Measurements from ENCODE around the gene HAL. TPM values are rescaled to one million over a fixed set of nuclear protein-coding genes. Genes with fewer than 3 reads are reported as not detected.

Gene HAL
- total and polyA plus RNA-seq, 2 of the 13 experiments (the other 11 are each of a cell fraction or from before 2014, with no cell fraction given), result 0.89 to 37.8 TPM

GRCh38 chr12:95943330-95943842 lies 52.8 kb downstream of the HAL start, which contains the start of gene AMDHD1 (continued):
- peak; percentile 87; the same call in 1 of the 2 replicates for TF ChIP-seq SALL2 (CRISPR knock-in tag; IDR thresholded peaks at IDR 0.05)
- peak; percentile 31; the same call in 1 of the 2 replicates for TF ChIP-seq HOXA3 (CRISPR knock-in tag; IDR thresholded peaks at IDR 0.05)
- TF ChIP-seq ZNF20 (CRISPR knock-in tag; IDR thresholded peaks at IDR 0.05), result no peak
- TF ChIP-seq ZNF800 (CRISPR knock-in tag; IDR thresholded peaks at IDR 0.05), result peak; percentile 95
- TF ChIP-seq POLR2A (IDR thresholded peaks at IDR 0.05; ENCODE audit: insufficient read depth in 1 of 2, low read depth in 2 of 2, low read length in 2 of 2), result peak; percentile 39 to 58; a peak in 1 of 4 replicates
- peak; percentile 83 for TF ChIP-seq ZNF788 (CRISPR knock-in tag; IDR thresholded peaks at IDR 0.05; ENCODE audit: borderline replicate concordance)
- TF ChIP-seq ZNF143 (CRISPR knock-in tag; IDR thresholded peaks at IDR 0.05), result peak; percentile 49
- TF ChIP-seq IRF1 (CRISPR knock-in tag; IDR thresholded peaks at IDR 0.05; ENCODE audit: low read depth), result no peak
- TF ChIP-seq ZNF704 (CRISPR knock-in tag; IDR thresholded peaks at IDR 0.05; ENCODE audit: borderline replicate concordance), result peak; percentile 90; the same call in 1 of the 2 replicates
- peak; percentile 49 for TF ChIP-seq PHF8 (CRISPR knock-in tag; IDR thresholded peaks at IDR 0.05)
- TF ChIP-seq PBX3 (CRISPR knock-in tag; IDR thresholded peaks at IDR 0.05; ENCODE audit: borderline replicate concordance), result no peak
- TF ChIP-seq GLI4 (CRISPR knock-in tag; IDR thresholded peaks at IDR 0.05; ENCODE audit: borderline replicate concordance), result 0 out of 2 replicates have a peak, but pooled peaks have one; percentile 63
- no peak for TF ChIP-seq ZNF343 (CRISPR knock-in tag; IDR thresholded peaks at IDR 0.05)
- no peak; the same call in 1 of the 2 replicates for TF ChIP-seq FOSL2 (CRISPR knock-in tag; IDR thresholded peaks at IDR 0.05)
- peak; percentile 79 for TF ChIP-seq RBM39 (IDR thresholded peaks at IDR 0.05; ENCODE audit: low read depth, low read length, poor library complexity, severe bottlenecking)
- TF ChIP-seq KMT2B (CRISPR knock-in tag; IDR thresholded peaks at IDR 0.05), result no peak
- TF ChIP-seq PCBP1 (IDR thresholded peaks at IDR 0.05; ENCODE audit: borderline replicate concordance, low read depth, low read length), result no peak
- peak; percentile 44; the same call in 1 of the 2 replicates for TF ChIP-seq BRD4 (CRISPR knock-in tag; IDR thresholded peaks at IDR 0.05)
- TF ChIP-seq SRSF4 (IDR thresholded peaks at IDR 0.05; ENCODE audit: low read depth, low read length, poor library complexity, severe bottlenecking), result no peak
- peak; percentile 8; the same call in 1 of the 2 replicates for TF ChIP-seq HIVEP1 (CRISPR knock-in tag; IDR thresholded peaks at IDR 0.05)
- no peak for TF ChIP-seq IRF2 (CRISPR knock-in tag; IDR thresholded peaks at IDR 0.05)
- no peak for TF ChIP-seq MNT (IDR thresholded peaks at IDR 0.05)
- no peak for TF ChIP-seq CREM (IDR thresholded peaks at IDR 0.05)
- no peak for TF ChIP-seq CREM (CRISPR knock-in tag; IDR thresholded peaks at IDR 0.05)
